Erythroblast (primary cell): ENCODE measurements around the gene WNT5A.
"Not testable (repeated sequence)": the region's sequence is repeated elsewhere in the genome, so short reads cannot be mapped to it uniquely, and the experiment has no call there.

Experiments used
- DNase-seq, 2 experiments: peaks; one replicate each; lab custom pipeline; 2025; lab: John Stamatoyannopoulos, UW
- GATA1 ChIP-seq: IDR thresholded peaks from 2 replicates; pipeline ENCODE4 v1.6.1; 2011; ENCODE audit warnings: low read depth, mild to moderate bottlenecking, control low read depth, low read length, moderate library complexity
- POLR2A ChIP-seq: IDR thresholded peaks from 2 replicates; pipeline ENCODE4 v1.6.1; 2011; ENCODE audit warnings: mild to moderate bottlenecking, low read length

WNT5A gene

DNA sequence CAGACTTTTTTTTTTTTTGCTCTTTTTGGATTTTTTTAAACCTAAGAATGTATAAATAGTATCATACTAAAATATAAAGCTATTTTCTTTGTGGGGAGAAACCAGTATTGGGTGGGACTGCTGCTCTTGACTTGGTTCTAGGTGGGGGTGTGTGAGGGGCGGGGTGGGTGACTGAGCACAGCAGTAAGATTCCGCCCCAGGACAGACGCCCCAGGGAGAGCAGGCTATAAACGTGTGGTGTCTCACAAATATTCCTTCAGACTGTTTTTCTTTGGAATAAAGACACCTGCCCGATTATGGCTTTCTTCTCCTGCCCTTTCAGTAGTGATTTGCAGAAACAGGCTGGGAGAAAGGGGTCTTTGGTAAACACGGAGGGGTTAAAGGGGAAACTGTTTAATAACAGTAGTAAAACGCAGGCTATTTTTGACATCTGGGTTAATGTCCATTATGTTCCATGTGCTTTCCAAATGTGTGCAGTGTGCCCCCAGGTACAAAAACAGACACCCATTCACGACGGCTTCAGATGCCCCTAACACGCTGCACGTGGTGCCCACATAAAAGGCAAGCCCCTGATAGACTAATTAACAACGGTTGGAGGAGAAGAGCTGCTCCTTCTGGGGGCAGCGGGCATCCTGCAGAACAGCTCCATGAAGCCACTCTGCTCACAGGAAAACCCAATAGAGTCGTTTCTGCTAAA is 28.6 kb upstream of the WNT5A start:
- DNase-seq = no peak
- TF ChIP-seq GATA1 = no peak
- no peak for TF ChIP-seq POLR2A

- TF ChIP-seq POLR2A (no peak), GATA1 (no peak)
- no peak for DNase-seq
These were observed 27.9 kb upstream of the WNT5A start for GRCh38 chr3:55514962-55515361.

GRCh38 chr3:55512571-55513343 is 25.7 kb upstream of the WNT5A start:
- TF ChIP-seq POLR2A (no peak), GATA1 (no peak)
- DNase-seq = no peak

- TF ChIP-seq GATA1 (no peak), POLR2A (no peak)
- no peak for DNase-seq
These were observed 24.9 kb upstream of the WNT5A start for GRCh38 chr3:55511895-55512570.

GRCh38 chr3:55508335-55508734 is 21.2 kb upstream of the WNT5A start:
- TF ChIP-seq POLR2A (no peak), GATA1 (no peak)
- no peak for DNase-seq

- DNase-seq = no peak
- TF ChIP-seq GATA1 = no peak
- TF ChIP-seq POLR2A = no peak
These were observed 20.7 kb upstream of the WNT5A start for GRCh38 chr3:55507808-55508207.

GRCh38 chr3:55505776-55506175 is 18.7 kb upstream of the WNT5A start:
- DNase-seq = no peak
- TF ChIP-seq POLR2A (no peak), GATA1 (no peak)

DNA sequence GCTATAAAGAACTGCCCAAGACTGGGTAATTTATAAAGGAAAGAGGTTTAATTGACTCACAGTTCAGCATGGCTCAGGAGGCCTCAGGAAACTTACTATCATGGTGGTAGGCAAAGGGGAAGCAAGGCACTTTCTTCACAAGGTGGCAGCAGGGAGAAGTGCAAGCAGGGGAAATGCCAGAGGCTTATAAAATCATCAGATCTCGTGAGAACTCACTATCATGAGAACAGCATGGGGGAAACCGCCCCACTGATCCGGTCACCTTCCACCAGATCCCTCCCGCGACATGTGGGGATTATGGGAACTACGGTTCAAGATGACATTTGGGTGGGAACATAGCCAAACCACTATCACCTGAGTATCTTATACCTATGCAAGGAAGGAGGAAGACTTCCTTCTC is 18.0 kb upstream of the WNT5A start:
- DNase-seq = not testable (repeated sequence)

DNA sequence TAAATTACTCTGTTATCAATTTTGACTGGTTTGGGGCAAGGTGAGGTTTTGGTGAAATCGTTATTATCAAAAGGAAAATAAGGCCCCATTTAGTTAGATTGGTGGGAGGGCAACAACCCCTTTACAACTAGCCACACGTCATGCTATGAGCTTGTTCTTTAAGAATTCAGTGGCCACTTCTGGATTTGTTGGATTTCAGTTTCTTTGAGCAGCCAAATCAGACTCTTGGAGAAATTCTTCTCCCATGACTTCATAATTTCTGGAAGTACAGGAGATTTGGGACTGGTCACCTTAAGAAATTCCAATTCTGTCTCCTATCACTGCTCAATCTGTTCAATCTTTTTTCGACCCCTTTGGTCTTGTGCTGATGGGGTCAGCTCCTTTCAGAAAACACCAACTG is 14.8 kb upstream of the WNT5A start:
- no peak for DNase-seq

GRCh38 chr3:55500555-55501330 is 13.6 kb upstream of the WNT5A start:
- no peak for DNase-seq
- TF ChIP-seq GATA1 (no peak), POLR2A (no peak)

More for the DNA sequence above, 14.8 kb upstream of the WNT5A start:
- TF ChIP-seq GATA1 = no peak
- no peak for TF ChIP-seq POLR2A

- TF ChIP-seq GATA1 (no peak), POLR2A (no peak)
- DNase-seq = no peak
These were observed 11.4 kb upstream of the WNT5A start for GRCh38 chr3:55498520-55498919.

DNA sequence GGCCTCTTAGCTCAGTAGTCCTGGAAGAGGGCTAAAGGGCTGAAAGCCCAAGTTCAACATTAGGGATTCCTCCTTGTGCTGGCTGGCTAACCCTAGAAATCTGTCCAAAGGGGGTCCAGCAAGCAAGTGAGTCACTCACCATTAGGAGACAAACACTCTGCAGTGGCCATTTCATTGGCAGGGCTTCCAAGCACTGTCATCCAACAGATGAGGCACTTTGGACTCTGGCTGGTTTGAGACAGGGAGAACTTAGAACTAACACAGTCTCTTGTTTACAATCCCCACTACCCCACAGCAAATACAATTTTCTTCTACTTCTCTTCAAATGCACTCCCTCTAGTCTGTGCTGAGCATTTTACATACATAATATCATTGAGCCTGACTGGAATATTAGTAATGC is 10.1 kb upstream of the WNT5A start:
- DNase-seq = no peak

GRCh38 chr3:55494976-55495375 is 7.9 kb upstream of the WNT5A start:
- DNase-seq = no peak
- TF ChIP-seq POLR2A = no peak
- no peak for TF ChIP-seq GATA1

More for the DNA sequence above, 10.1 kb upstream of the WNT5A start:
- TF ChIP-seq POLR2A (no peak), GATA1 (no peak)
